ENCODE measurements around the gene RSU1.

DNA sequence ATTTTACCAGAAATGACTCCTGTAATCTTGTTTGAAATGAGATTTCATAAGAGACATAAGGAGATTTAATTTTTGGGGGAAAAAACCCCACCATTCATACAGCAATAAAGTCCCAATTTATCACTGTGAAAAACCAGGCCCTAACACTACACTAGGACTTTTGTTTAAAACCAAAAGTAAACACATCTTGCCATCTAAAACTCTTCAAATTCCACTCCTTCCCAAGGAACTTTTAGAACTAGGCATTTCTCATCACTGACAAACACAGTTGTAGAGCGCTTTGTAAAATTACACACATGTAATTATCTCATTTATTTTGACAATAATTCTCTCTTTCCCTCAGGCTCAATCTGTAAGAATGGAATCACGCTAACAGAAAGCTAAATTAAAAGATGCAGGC lies 167.5 kb downstream of the RSU1 start:
- TF ChIP-seq EZH2phosphoT487 (IDR thresholded peaks at IDR 0.05; ENCODE audit: insufficient read depth, low read depth) (no peak), EZH2 (IDR thresholded peaks at IDR 0.05; ENCODE audit: insufficient read depth, poor library complexity, severe bottlenecking) (no peak)

Measured in GM23248 (cell line).